Measurements from ENCODE around the gene TTC39C.

Gene TTC39C

DNA sequence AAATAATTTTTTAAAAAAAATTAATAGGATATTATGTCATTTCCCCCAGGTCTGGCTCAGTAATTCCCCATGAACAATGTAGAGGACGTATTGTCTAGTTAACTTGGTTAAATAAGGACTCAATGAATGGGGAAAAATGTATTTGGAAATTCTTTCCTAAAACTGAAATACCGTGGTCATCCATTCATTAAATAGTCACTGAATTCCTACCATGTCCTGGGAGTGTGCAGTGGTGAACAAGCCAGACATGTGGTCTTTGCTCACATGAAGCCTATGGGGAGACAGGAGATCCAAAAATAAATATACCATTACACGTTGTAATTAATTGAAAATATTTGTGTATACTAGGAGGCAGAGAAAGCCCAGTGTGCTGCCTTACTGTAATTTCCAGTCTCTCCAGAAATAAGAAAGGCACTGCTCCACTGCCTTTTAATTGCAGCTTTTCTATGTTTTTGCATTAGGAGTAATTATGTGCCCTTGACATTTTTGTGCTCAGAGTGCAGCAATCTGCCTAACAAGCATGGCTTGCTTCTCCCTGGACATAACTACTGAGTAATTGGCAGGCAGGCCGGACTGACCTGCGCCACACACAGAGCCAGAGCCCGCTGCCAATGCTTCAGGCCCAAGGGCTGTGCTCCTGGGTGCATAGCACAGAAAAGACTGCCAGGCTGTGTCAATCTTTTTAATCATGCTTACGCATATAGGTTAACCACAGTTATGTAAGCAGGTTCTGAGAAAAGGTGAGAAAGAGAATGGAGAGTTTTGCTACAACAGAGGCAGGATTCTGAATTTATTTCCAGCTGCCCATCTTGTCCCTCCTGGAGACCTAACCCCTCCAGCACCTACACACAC lies 22.2 kb upstream of the TTC39C start:
- peak in 1 of 2 experiments; percentile 43 for DNase-seq

DNA sequence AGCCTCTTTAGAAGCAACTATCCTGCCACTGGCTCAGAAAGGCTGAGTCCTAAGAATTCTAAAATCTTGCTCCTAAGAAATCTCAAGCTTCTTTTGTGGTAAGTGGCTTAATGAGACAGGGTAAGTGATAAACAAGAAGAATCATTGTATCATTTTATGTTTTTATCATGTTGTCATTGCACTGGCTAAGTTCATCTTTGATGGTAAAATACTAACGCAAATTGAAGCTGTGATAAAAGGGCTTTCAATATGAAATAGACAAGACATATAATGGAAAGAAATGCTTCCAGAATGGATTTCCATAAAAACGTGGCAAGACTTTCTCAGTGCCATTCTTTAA lies 21.6 kb upstream of the TTC39C start:
- no peak for DNase-seq

DNA sequence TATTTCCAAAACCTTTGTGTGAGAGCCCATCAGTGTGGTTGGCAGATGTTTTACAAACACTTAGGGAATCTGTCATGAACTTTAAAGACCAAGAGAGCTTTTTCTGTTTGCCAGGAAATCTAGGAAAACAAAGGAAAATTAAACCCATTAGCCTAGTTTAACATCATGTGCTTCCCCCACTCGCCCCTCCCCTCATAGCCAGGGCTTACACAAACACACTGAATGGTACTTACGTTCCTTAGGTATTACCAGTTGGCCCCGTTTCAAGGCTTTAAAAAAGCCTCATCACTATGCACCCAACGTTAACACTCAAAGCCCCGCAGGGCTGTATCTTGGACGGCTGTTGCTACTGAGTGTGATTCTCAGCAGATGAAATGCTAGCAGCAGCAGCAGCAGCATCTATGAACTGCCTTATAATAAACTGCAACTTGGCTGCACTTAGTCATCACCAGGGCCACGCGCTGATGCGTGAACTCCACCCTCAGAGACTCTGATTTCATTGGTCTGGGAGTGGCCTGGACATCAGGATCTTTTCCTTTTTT lies 20.1 kb upstream of the TTC39C start:
- DNase-seq, result peak; percentile 91 to 92

DNA sequence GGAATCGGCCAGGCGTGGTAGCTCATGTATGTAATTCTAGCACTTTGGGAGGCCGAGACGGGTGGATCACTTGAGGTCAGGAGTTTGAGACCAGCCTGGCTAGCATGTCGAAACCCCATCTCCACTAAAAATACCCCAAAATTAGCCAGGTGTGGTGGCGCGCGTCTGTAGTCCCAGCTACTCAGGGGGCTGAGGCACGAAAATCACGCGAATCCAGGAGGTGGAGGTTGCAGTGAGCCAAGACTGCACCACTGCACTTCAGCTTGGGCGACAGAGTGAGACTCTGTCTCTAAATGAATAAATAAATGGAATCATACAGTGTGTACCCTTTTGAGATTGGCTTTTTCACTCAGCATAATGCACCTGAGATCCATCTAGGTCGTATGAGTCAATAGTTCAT lies 19.4 kb upstream of the TTC39C start:
- no peak for DNase-seq

DNA sequence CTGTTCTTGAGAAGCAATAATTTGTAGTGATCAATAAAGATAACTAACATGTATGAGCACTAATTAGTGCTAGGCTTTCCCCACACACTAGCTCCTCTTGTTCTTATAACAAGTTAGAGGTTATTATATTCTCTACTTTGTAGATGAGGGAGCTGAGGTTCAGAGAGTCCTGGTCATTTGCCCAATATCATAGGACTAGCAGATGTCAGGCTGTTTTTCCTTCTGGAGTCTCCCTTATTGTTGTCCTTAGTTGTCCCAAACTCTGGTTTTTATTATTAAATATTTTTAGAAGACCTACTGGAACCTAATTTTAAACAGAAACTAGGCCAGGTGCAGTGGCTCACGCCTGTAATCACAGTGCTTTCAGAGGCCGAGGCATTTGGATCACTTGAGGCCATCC lies 16.5 kb upstream of the TTC39C start:
- DNase-seq, result no peak

DNA sequence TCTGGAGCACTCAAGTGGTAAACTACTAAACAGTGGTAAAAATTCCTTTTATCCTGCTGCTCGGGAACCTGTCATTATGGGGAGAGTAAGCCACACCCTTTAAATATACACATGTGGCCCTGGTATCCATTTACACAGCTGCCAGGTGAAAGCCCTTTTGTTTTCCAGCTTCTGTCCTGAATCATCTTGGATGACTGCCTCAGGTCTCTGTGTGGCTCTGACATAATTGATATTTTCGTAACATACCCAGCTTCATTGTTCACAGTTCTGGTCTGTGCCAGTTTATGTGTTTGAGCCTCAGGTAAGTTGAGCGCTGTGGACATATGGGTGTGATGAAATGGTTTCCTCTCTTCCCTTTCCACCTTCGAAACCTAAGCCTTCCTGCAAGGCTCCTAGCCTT lies 15.7 kb upstream of the TTC39C start:
- peak; percentile 92 to 94 for DNase-seq

DNA sequence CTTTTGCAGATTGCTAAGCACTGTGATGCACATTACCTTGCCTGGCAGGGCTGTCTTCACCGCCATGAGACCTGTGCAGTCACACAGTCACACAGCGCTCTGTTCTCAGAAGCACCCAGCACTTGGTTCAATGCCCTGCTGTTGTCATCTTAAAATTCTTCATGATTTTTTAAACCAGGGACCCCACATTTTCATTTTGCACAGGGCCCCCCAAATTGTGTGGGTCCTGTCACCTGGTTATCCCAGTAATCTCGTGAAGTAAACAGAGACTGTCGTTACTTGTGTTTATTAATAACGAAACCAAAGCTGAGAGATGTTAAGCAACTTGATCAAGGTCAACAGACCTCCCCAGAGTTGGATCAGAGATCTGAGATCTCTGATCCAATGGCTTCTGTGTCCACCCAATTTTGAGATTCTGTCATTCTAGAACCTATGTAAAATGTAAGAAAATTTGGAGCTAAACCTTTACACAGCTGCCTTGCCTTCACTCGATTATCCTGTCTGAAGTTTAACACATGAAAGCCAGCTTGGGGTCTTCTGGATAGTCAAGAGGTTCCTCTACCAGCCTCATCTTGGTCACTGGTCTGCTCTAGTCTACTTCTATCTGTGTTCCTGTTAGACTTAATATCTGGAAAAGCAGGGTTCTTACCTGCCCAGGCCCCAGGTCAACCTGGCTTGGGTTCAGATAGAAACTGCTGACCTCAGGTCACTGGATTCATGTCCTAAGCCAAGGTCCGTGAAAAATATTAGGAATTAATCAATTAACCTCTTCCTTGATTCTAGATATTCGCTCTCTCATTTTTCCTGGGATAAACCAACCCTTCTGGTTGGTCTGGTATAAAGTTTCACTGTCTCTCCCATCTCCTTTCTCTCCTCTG lies 13.7 kb upstream of the TTC39C start:
- no peak for DNase-seq

DNA sequence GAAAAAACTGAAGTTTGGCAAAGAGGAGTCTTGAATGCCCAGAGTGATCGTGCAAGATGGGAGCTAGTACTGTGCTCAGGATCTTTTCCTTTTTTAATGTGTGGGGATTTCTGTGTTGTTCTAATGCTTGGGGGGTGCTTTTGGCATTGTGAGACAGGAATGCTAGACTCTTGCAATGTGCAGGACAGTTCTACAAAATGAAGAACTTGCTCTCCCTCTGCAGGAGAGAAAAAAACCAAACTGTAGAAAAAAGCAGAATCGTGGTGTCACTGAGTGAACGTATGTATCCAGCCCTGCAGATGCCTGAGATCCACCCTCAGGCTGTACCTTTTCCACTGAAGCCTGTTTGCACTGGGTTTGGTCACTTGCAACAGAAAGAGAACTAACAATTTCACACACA lies 12.1 kb upstream of the TTC39C start:
- DNase-seq, result no peak

DNA sequence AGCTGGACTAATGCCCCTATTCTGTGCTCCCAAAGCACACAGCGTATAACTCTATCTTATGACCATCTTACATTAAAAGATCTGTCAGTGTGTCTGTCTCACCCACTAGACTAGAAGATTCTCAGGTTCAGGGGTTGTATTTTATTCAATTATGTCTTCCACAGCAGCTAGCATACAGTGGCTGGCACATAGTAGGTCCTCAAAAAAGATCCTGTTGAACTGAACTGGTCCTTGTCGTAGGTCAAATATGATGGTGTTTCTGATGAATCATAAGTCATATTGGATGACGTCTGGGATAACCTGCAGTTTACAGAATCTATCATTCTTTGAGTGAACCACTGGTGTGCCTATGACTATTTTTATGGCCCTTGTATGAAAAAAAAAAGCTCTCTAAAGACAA lies 11.3 kb upstream of the TTC39C start:
- no peak for DNase-seq

DNA sequence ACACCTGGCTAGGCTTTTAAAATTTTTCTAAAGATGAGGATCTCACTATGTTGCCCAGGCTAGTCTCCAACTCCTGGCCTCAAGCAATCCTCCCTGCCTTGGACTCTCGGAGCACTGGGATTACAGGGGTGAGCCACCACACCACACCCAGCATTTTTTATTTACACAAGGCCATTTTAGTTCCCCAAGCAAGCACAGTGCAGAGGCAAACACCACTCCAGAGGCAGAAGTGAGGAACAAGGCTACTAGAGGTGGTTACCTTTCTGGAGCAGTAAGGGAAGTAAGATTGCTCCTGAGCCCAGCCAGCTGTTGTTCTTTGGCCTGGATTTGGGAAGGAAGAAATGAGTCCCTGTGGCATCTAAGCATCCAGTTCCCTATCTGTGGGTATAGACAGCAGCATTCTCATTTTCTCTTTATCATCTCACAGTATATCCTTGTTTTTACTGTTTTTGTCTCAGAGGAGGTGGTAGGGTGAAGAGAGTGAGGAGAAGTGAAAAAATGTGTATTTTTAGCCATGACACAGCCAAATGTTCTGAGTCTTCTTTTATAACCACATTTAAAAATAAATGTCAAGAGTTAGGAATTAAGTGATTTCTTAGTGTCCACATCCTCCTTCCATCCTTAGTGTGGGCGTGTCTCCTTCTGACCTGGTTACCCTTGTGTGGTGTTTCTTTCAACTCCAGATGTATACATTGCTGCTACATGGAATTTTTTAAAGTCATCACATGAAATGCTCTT lies 10.5 kb upstream of the TTC39C start:
- DNase-seq, result no peak

DNA sequence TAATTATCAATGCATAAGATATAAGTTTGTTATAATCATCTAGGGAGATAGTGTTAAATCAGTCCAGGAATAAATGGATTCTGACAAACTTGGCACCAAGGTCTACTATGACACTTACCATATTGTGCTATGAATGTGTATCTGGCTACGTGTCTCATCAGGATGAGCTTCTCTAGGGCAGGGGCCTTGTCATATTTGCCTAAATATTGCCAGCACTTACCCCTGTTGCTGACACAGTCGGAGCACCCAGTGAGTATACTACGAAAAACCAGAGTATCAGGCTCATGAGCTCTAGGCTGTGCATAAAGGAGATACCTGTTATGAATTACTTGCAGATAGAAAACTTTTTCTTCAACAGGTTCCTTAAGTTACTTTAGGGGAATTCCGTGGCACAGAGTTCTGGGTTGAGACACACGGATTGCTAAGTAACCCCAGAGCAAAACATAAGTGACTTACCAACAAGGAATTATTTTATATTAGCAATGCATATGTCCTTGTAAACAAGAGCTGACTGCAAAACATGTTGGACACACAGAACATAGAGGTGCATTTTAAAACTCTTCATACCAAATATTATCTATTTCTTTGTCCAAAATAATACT lies 7.7 kb upstream of the TTC39C start:
- no peak for DNase-seq

DNA sequence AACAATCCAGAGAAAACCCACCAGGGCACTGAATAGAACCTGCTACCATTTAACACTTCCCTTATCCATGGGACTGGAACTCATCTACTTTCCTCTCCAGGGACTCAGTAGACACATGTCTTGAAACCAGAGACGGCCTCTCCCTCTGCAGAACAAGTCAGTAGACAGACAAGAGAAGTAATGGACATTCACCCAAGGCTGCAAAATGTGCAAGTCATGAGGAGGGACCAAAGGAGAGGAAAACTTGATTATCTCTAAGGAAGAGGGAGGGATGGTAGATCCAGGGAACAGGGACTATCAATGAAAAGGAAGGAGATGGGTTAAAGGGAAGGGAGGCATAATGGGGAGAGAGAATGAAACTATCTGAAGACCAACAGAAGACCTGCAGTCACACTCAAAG lies 5.3 kb upstream of the TTC39C start:
- no peak for DNase-seq

DNA sequence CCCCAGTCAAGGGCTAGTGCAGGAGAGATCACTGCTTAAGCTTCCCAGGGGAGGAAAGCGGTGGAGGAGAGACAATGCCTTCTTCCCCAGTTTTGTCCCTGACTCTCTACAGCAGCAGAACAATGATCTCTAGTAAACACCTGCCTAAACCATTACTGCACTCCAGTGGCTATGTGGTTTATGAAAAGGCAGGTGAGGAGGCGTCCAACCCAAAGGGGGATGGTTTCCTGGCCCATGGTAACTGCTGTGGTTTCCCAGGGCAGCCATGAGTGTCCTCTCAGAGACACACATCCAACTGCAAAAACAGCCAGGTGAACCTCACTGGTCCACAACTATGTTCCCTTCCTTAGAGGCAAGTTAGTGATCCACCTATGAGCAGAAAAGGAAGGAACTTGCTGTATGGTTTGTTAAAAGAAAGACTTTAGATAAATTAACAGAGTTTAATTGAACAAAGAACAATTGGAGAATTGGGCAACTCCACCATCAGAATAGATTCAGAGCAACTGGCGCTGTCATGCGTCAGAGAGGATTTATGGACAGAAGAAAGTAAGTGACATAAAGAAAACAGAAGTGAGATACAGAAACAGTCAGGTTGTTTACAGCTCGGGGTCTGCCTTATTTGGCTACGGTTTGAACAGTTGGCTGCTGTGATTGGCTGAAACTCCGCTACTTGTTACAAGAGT lies 4.8 kb upstream of the TTC39C start:
- DNase-seq, result peak in 1 of 2 experiments; percentile 17

DNA sequence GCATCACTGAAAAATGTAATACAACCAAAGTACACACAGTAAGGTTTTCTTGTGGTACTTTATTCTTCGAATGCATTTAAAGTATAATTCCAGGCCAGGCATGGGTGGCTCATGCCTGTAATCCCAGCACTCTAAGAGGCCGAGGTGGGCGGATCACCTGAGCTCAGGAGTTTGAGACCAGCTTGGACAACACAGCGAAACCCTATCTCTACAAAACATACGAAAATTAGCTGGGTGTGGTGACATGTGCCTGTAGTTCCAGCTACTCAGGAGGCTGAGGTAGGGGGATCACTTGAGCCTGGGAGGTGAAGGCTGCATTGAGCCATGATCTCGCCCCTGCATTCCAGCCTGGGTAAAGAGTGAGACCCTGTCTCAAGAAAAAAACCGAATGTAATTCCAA lies 3.9 kb upstream of the TTC39C start:
- DNase-seq, result no peak

DNA sequence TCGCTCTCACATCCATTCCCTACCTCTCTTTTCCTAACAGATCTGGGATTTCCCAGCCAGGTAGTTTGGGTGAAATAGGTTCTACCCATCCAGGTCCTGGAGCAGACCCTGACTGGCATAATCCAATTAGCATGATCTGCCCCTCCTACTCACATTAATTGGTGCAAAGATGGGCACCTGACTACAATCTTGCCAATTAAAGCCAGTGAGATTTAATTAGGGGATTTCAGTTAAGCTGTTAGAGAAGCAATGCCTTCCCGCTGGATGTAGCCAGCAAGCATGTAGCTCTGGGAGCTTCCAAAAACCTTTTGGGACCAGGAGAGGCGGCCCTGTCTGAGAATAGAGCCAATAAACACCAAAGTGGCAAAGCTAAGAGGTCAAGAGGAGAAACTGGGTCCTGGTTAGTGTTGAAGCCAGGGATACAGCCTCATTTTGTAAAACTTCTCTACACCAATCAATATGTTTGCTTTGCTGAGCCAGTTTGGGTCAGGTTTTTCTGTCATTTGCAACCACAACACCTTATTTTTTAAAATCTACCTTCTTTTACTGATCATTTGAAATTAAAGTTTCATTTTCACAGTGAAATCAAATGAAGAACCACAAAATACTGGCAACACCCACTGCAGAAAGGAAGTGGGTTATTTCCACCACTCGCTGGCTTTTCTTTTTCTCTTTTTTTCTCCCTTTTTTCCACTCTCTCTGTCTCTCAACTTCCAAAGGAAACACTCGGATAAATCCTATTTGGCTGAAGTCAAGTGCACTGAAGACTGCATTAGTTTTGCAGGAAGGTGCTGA lies 3.2 kb upstream of the TTC39C start:
- no peak for DNase-seq

DNA sequence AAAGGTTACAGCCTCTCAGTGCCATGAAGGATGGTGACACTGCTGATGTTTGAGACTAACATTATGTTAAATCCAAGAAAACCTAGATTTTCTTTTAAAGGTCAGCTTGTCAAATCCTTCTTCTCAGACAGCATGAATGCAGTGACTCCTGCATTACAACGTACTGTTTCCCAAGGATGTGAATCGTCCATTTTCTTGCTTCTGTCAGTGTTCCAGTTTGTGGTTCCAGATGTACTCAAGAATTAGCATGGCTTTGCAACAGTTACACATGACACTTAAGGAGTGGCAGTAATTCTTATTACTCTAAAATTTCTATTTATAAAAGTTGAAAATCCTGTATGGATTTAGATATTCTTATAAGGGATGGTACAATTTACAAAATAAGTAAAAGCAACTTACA lies 1.5 kb upstream of the TTC39C start:
- DNase-seq, result no peak

DNA sequence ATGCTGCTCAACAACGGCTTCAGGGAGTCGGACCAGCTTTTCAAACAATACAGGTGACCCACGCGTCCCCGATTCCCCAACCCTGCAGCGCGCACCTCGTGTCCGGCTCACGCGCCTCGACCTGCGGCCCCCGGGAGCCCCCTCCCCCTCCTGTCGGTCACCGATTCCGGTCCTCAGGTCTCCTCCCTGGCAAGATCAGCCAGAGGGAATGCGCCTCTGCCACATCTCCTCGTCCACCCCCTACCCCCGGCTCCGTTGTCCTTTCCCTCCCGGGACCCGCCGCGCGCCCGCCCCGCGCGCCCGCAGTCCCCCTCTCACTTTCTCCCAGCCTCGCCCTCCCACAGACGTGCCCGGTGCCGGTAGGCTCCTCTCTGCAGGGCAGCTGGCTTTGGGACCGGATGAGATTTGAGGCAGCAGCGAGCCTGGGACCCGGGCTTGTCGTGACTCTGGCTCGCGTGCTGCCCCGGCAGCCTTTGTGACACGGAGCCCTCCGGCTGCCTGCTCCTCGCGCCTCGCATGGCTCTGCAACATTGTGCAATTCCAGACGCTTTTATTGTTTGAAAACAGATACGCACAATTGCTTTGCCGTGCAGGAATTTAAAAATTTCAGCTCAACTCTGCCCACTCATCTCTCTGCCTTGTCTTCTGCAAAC lies 558 bp downstream of the TTC39C start:
- peak in 1 of 2 experiments; percentile 37 for DNase-seq

DNA sequence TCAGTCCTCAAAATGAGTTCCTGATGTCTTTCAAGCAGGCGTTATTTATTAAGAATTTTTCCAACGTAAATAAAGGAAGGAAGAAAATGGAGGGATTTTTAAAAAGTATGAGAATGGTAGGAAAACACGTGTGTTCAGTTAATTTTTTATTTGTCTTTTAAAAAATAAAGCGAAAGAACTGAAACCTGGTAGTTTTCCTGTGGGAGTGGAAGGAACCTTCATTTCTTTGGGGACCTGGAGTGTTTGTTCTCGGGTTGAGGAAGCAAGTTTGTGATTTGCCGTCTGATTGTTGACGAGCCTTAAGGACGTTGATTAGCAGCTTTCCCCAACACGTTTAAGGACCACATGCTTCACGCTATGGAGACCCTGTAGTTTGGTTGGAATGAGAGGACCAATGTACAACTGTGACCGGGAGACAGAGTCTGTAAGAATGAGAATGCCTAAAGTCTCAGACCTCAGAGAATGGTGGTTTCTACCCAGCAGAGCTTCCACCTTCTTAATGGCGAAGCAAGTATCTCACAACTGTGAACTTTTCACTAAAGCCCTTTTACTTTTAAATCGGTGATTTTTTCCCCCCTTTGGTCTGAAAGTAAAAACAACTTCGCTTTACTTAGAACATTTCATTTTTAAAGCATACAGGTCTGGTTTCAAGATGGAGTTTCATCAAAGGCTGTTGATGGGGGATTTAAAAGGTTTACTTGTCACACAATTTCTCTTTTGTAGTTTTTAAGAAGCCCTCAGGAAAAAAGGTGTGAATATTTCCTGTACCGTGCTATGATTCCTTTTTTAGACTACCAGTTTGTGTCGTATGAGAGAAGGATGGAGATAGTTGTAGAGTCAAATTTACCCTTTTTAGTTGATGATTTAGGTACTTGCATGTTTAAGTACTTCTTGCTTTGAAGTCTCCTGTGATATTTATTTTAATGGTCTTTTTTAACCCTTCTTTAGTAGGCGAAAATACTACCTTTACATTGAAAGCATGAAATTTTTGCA lies 1.4 kb downstream of the TTC39C start:
- DNase-seq, result no peak

DNA sequence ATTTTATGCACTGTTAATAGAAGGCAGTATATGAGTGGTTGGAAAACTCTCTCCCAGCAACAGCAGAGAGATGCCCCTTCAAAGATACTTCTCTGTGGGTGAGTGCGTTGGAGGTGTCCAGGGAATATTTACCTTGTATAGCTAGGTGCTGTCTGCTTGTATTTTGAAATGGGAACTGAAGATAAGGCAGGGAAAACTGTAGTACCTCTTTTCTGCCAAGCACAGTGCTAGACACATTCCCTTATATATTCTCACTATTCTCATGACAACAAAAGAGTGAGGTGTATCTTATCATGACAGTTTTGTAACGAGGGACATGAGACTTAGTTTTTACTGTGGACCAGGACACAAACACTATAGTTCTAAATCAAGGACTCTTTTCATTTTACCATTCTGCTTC lies 2.1 kb downstream of the TTC39C start:
- DNase-seq, result no peak

All from SHP77 (cell line).